ENCODE data around the gene CLIP2. TPM values are rescaled to one million over a fixed set of nuclear protein-coding genes. Genes with fewer than 3 reads are reported as not detected.

CLIP2 gene
- total and polyA plus RNA-seq, 2 of the 8 experiments (the other 6 are each of a cell fraction or from before 2014, with no cell fraction given), result 8.3 to 41.5 TPM

- no peak for TF ChIP-seq CTCF (IDR thresholded peaks at IDR 0.05; ENCODE audit: control extremely low read depth in 1 of 3, insufficient read depth in 1 of 3, low read depth in 1 of 3, low read length in 3 of 3)
- no peak for TF ChIP-seq MAFK (IDR thresholded peaks at IDR 0.05; ENCODE audit: low read depth, low read length)
- TF ChIP-seq SP4 (IDR thresholded peaks at IDR 0.05; ENCODE audit: low read length), result no peak
- no peak for TF ChIP-seq RXRA (IDR thresholded peaks at IDR 0.05; ENCODE audit: insufficient read depth, low read depth, low read length)
- no peak for TF ChIP-seq POLR2AphosphoS5 (IDR thresholded peaks at IDR 0.05; ENCODE audit: low read depth, low read length)
- no peak for TF ChIP-seq TEAD4 (IDR thresholded peaks at IDR 0.05; ENCODE audit: low read depth, low read length)
- no peak for TF ChIP-seq HDAC6 (IDR thresholded peaks at IDR 0.05; ENCODE audit: low read depth, low read length)
- TF ChIP-seq BACH1 (IDR thresholded peaks at IDR 0.05; ENCODE audit: low read length), result no peak
Observed at GRCh38 chr7:74400420-74401136, 111.4 kb downstream of the CLIP2 start (continued).
